Stimulated activated CD4-positive, alpha-beta T cell treated with anti-CD3 and anti-CD28 coated beads, Interleukin-1b, Interleukin-23, amount 100 ng/mL, for 4 hours (primary cell): ENCODE results near the gene CALM3.
A peak's percentile ranks its signal among the peaks of the same experiment; 100 is the strongest.
"Not testable (repeated sequence)": the region's sequence is repeated elsewhere in the genome, so short reads cannot be mapped to it uniquely, and the experiment has no call there.

Source experiments
- DNase-seq, 2 donors: peaks; one replicate each; pipeline ENCODE4 v3.0.0-alpha.2; 2020; ENCODE audit warnings: low read depth in 2 of 2

Gene CALM3

GRCh38 chr19:46601318-46602224 is at the start of gene CALM3:
CALM3 (plus strand) TSS chr19:46601330; CDS start chr19:46601435, 105 bp downstream.
- DNase-seq = no peak

GRCh38 chr19:46552891-46553290 is 48.2 kb upstream of the CALM3 start:
- no peak for DNase-seq

- DNase-seq = no peak
Observed at GRCh38 chr19:46554161-46554560, 47.0 kb upstream of the CALM3 start.

- no peak for DNase-seq
Observed at GRCh38 chr19:46555628-46556280, 45.4 kb upstream of the CALM3 start.

- not testable (repeated sequence) for DNase-seq
Observed at GRCh38 chr19:46556471-46556870, 44.7 kb upstream of the CALM3 start.

GRCh38 chr19:46559203-46559602 is 41.9 kb upstream of the CALM3 start:
- no peak for DNase-seq

GRCh38 chr19:46559675-46560074 is 41.5 kb upstream of the CALM3 start:
- DNase-seq = not testable (repeated sequence)

- DNase-seq = no peak
Observed at GRCh38 chr19:46564701-46565100, 36.4 kb upstream of the CALM3 start.

- DNase-seq = no peak
Observed at GRCh38 chr19:46571495-46571894, 29.6 kb upstream of the CALM3 start.

- DNase-seq = no peak
Observed at GRCh38 chr19:46573679-46574498, 27.2 kb upstream of the CALM3 start.

- peak; percentile 11 to 24 for DNase-seq
Observed at GRCh38 chr19:46574533-46574932, 26.6 kb upstream of the CALM3 start.

GRCh38 chr19:46578450-46578849 is 22.7 kb upstream of the CALM3 start:
- no peak for DNase-seq

GRCh38 chr19:46579361-46579879 is 21.7 kb upstream of the CALM3 start:
- DNase-seq = peak in 1 of 2 donors; percentile 21

- DNase-seq = no peak
Observed at GRCh38 chr19:46580247-46580646, 20.9 kb upstream of the CALM3 start.

GRCh38 chr19:46585539-46585938 is 15.6 kb upstream of the CALM3 start:
- no peak for DNase-seq

GRCh38 chr19:46586294-46586693 is 14.8 kb upstream of the CALM3 start:
- no peak for DNase-seq

GRCh38 chr19:46587861-46588260 is 13.3 kb upstream of the CALM3 start:
- no peak for DNase-seq

GRCh38 chr19:46591254-46591653 is 9.9 kb upstream of the CALM3 start:
- no peak for DNase-seq

GRCh38 chr19:46591870-46592269 is 9.3 kb upstream of the CALM3 start:
- no peak for DNase-seq

GRCh38 chr19:46596008-46596407 is 5.1 kb upstream of the CALM3 start:
- DNase-seq = no peak

GRCh38 chr19:46598372-46598917 is 2.7 kb upstream of the CALM3 start:
- no peak for DNase-seq
